HepG2 (cell line): ENCODE measurements around the gene TMEM151A. TPM values are rescaled to one million over a fixed set of nuclear protein-coding genes. Genes with fewer than 3 reads are reported as not detected.

Experiments
- ATF2 ChIP-seq: sonication (generic); formaldehyde crosslinking; IDR thresholded peaks from 2 replicates; pipeline ENCODE4 v1.4.0; 2020; ENCODE audit warnings: missing genetic modification reagents
- BORCS8-MEF2B ChIP-seq: sonication (generic); formaldehyde crosslinking; IDR thresholded peaks from 2 replicates; pipeline ENCODE4 v1.8.0; 2022; ENCODE audit warnings: mild to moderate bottlenecking, missing genetic modification reagents
- FOXO1 ChIP-seq: sonication (generic); formaldehyde crosslinking; IDR thresholded peaks from 2 replicates; pipeline ENCODE4 v1.4.0; 2020; ENCODE audit warnings: missing genetic modification reagents
- KDM5B ChIP-seq: sonication (generic); formaldehyde crosslinking; IDR thresholded peaks from 2 replicates; pipeline ENCODE4 v1.4.0; 2020; ENCODE audit warnings: missing genetic modification reagents, mild to moderate bottlenecking, borderline replicate concordance
- MIER3 ChIP-seq: IDR thresholded peaks from 2 replicates; pipeline ENCODE4 v1.6.1; 2016; ENCODE audit warnings: missing compliant biosample characterization, borderline replicate concordance
- MIXL1 ChIP-seq: IDR thresholded peaks from 2 replicates; pipeline ENCODE4 v1.6.1; 2016
- NCOR1 ChIP-seq: fragments of 200-600 bp; sonication (generic); IDR thresholded peaks from 2 replicates; pipeline ENCODE4 v1.7.0; 2017; ENCODE audit warnings: antibody characterized with exemption, low read length, borderline replicate concordance
- SP5 ChIP-seq: IDR thresholded peaks from 2 replicates; pipeline ENCODE4 v1.6.1; 2016; ENCODE audit warnings: low read depth, borderline replicate concordance
- SRSF4 ChIP-seq: fragments of 200-400 bp; formaldehyde crosslinking; IDR thresholded peaks from one replicate; pipeline ENCODE4 v1.6.1; 2018; ENCODE audit warnings: mild to moderate bottlenecking, low read depth, low read length, moderate library complexity; ENCODE audit not compliant: poor library complexity, severe bottlenecking
- STAG1 ChIP-seq: sonication (generic); formaldehyde crosslinking; IDR thresholded peaks from 2 replicates; pipeline ENCODE4 v1.4.0; 2020; ENCODE audit warnings: missing genetic modification reagents
- THAP7 ChIP-seq: sonication (generic); formaldehyde crosslinking; IDR thresholded peaks from 2 replicates; pipeline ENCODE4 v1.8.1; 2023; ENCODE audit warnings: mild to moderate bottlenecking, missing genetic modification reagents
- U2AF1 ChIP-seq: fragments of 200-400 bp; formaldehyde crosslinking; optimal IDR thresholded peaks from 2 replicates; pipeline ENCODE3; 2017; ENCODE audit warnings: mild to moderate bottlenecking, low read depth, low read length
- UBTF ChIP-seq: sonication (generic); formaldehyde crosslinking; IDR thresholded peaks from 2 replicates; pipeline ENCODE4 v1.4.0; 2020; ENCODE audit warnings: mild to moderate bottlenecking, missing genetic modification reagents
- YEATS4 ChIP-seq: sonication (generic); formaldehyde crosslinking; IDR thresholded peaks from 2 replicates; pipeline ENCODE4 v1.4.0; 2020; ENCODE audit warnings: missing genetic modification reagents, borderline replicate concordance
- ZNF280B ChIP-seq: sonication (generic); formaldehyde crosslinking; IDR thresholded peaks from 2 replicates; pipeline ENCODE4 v1.5.0; 2020; ENCODE audit warnings: missing genetic modification reagents, mild to moderate bottlenecking, borderline replicate concordance
- ZNF513 ChIP-seq: sonication (generic); formaldehyde crosslinking; conservative IDR thresholded peaks from 2 replicates; pipeline ENCODE4 v1.5.0; 2020; ENCODE audit warnings: missing genetic modification reagents
- ZNF546 ChIP-seq: sonication (generic); formaldehyde crosslinking; conservative IDR thresholded peaks from 2 replicates; pipeline ENCODE4 v1.8.1; 2023; ENCODE audit warnings: mild to moderate bottlenecking, missing genetic modification reagents
- ZNF558 ChIP-seq: sonication (generic); formaldehyde crosslinking; IDR thresholded peaks from 2 replicates; pipeline ENCODE4 v1.9.0; 2022; ENCODE audit warnings: mild to moderate bottlenecking, missing genetic modification reagents, borderline replicate concordance
- ZNF616 ChIP-seq: sonication (generic); formaldehyde crosslinking; IDR thresholded peaks from 2 replicates; pipeline ENCODE4 v1.5.0; 2020; ENCODE audit warnings: low read depth, mild to moderate bottlenecking, missing genetic modification reagents
- ZNF652 ChIP-seq: IDR thresholded peaks from 2 replicates; pipeline ENCODE4 v1.6.1; 2016; ENCODE audit warnings: low read depth, borderline replicate concordance
- ZNF672 ChIP-seq: sonication (generic); formaldehyde crosslinking; IDR thresholded peaks from 2 replicates; pipeline ENCODE4 v1.8.1; 2022; ENCODE audit warnings: missing genetic modification reagents
- ZNF720 ChIP-seq: sonication (generic); formaldehyde crosslinking; IDR thresholded peaks from 2 replicates; pipeline ENCODE4 v1.4.0; 2020; ENCODE audit warnings: missing genetic modification reagents
- ZNF878 ChIP-seq: sonication (generic); formaldehyde crosslinking; IDR thresholded peaks from 2 replicates; pipeline ENCODE4 v1.8.1; 2023; ENCODE audit warnings: mild to moderate bottlenecking, missing genetic modification reagents, moderate library complexity
- polyA plus RNA-seq, 8 experiments: library from polyadenylated mRNA; depleted of rRNA in 3 of 8; stranded (reverse) in 7 of 8; unstranded in 1 of 8; fragments of >200 nt; fragmentation: Illumina TruSeq in 4 of 8; extraction: Trizol in 4 of 8; gene quantifications; 2 replicates each; pipeline versions ENCODE4 v1.2.1 to v1.2.3, GENCODE V29; 2011 to 2016; ENCODE audit warnings: low read depth in 4 of 8, missing spikeins in 1 of 8, mixed read lengths in 1 of 8; ENCODE audit not compliant: insufficient read depth in 1 of 8
- total RNA-seq, 5 experiments: library from RNA; depleted of rRNA; stranded (reverse); fragments of >200 nt; fragmentation: Illumina TruSeq; extraction: Trizol; gene quantifications; 2 replicates each; pipeline ENCODE4 v1.2.3, GENCODE V29; 2016; ENCODE audit warnings: low read depth in 1 of 5

Gene TMEM151A
- total and polyA plus RNA-seq, 2 of the 13 experiments (the other 11 are each of a cell fraction or from before 2014, with no cell fraction given), result 0.18 to 0.33 TPM

GRCh38 chr11:66268244-66268951 is 23.3 kb upstream of the TMEM151A start, which contains the start of gene RAB1B (continued):
- TF ChIP-seq ZNF280B (no peak), MIXL1 (CRISPR knock-in tag) (0 out of 2 replicates have a peak, but pooled peaks have one; percentile 11), STAG1 (CRISPR knock-in tag) (no peak), ZNF720 (CRISPR knock-in tag) (no peak), ZNF616 (CRISPR knock-in tag) (peak; percentile 65; the same call in 1 of the 2 replicates), ZNF652 (CRISPR knock-in tag) (no peak), UBTF (CRISPR knock-in tag) (no peak), KDM5B (CRISPR knock-in tag) (no peak; the same call in 1 of the 2 replicates), ZNF546 (no peak; the same call in 1 of the 2 replicates), NCOR1 (no peak), MIER3 (no peak), ZNF558 (CRISPR knock-in tag) (no peak), ZNF672 (CRISPR knock-in tag) (no peak), ZNF513 (CRISPR knock-in tag) (no peak), U2AF1 (no peak), SP5 (CRISPR knock-in tag) (peak; percentile 7; the same call in 1 of the 2 replicates), ZNF878 (CRISPR knock-in tag) (no peak), FOXO1 (CRISPR knock-in tag) (no peak), SRSF4 (no peak), YEATS4 (CRISPR knock-in tag) (no peak), THAP7 (CRISPR knock-in tag) (0 out of 2 replicates have a peak, but pooled peaks have one; percentile 38), BORCS8-MEF2B (CRISPR knock-in tag) (0 out of 2 replicates have a peak, but pooled peaks have one; percentile 2), ATF2 (CRISPR knock-in tag) (peak; percentile 68; the same call in 1 of the 2 replicates)
